WTC11 (cell line): Measurements from ENCODE around the gene APH1B. TPM values are rescaled to one million over a fixed set of nuclear protein-coding genes. Genes with fewer than 3 reads are reported as not detected.

ENCODE experiments used
- ATAC-seq: fragments of 200-7000 bp; cut with Tn5 transposase; 2 replicates; pipeline ENCODE4 v1.10.0; 2021; ENCODE audit warnings: mild to moderate bottlenecking, moderate library complexity
- Bru-seq: library from RNA; stranded (reverse); fragments of 400-500 nt; gene quantifications from one replicate; lab custom pipeline; 2021; lab: Mats Ljungman, UMichigan
- CTCF ChIA-PET: fragments of 300-600 bp; sonication (Branson Sonifier 250); formaldehyde crosslinking; loops from one replicate; lab custom pipeline; 2021; ENCODE audit warnings: antibody characterized with exemption; lab: Charles Lee
- POLR2A ChIA-PET: fragments of 350-600 bp; sonication (Branson Sonifier 250); formaldehyde crosslinking; loops from one replicate; lab custom pipeline; 2021; ENCODE audit warnings: antibody characterized with exemption; lab: Charles Lee
- DNase-seq: peaks from one replicate; pipeline ENCODE4 v3.0.0; 2021; ENCODE audit warnings: low spot score
- H3K27ac Mint-ChIP-seq: 2 replicates; pipeline ENCODE4 v1.8.0; 2021; ENCODE audit warnings: mixed read lengths
- H3K27me3 Mint-ChIP-seq: 2 replicates; pipeline ENCODE4 v1.8.0; 2021; ENCODE audit warnings: low read depth, mild to moderate bottlenecking, moderate library complexity, mixed read lengths
- H3K36me3 Mint-ChIP-seq: 2 replicates; pipeline ENCODE4 v1.8.0; 2021; ENCODE audit warnings: mixed read lengths
- H3K4me1 Mint-ChIP-seq: 2 replicates; pipeline ENCODE4 v1.8.0; 2022; ENCODE audit warnings: mixed read lengths
- H3K4me3 Mint-ChIP-seq: 2 replicates; pipeline ENCODE4 v1.8.0; 2021; ENCODE audit warnings: mild to moderate bottlenecking, moderate library complexity, mixed read lengths
- H3K9me3 Mint-ChIP-seq: 2 replicates; pipeline ENCODE4 v1.8.0; 2021; ENCODE audit warnings: mixed read lengths
- ARID4B ChIP-seq: sonication (generic); formaldehyde crosslinking; IDR thresholded peaks from 2 replicates; pipeline ENCODE4 v1.8.0; 2023; ENCODE audit warnings: missing genetic modification reagents, mild to moderate bottlenecking, borderline replicate concordance
- CBFB ChIP-seq: sonication (generic); formaldehyde crosslinking; IDR thresholded peaks from 2 replicates; pipeline ENCODE4 v1.8.1; 2022; ENCODE audit warnings: mild to moderate bottlenecking, low read depth, missing genetic modification reagents
- CREB1 ChIP-seq: sonication (generic); formaldehyde crosslinking; IDR thresholded peaks from 2 replicates; pipeline ENCODE4 v1.8.0; 2023; ENCODE audit warnings: mild to moderate bottlenecking, missing genetic modification reagents
- CTCF ChIP-seq: fragments of 200-600 bp; IDR thresholded peaks from 2 replicates; pipeline ENCODE4 v1.8.0; 2022; ENCODE audit warnings: antibody characterized with exemption
- ESRRA ChIP-seq: sonication (generic); formaldehyde crosslinking; IDR thresholded peaks from 2 replicates; pipeline ENCODE4 v1.8.1; 2022; ENCODE audit warnings: mild to moderate bottlenecking, missing genetic modification reagents, borderline replicate concordance
- FOXK1 ChIP-seq: sonication (generic); formaldehyde crosslinking; IDR thresholded peaks from 2 replicates; pipeline ENCODE4 v1.8.0; 2022; ENCODE audit warnings: mild to moderate bottlenecking, moderate library complexity, missing genetic modification reagents
- FOXP1 ChIP-seq: sonication (generic); formaldehyde crosslinking; IDR thresholded peaks from 2 replicates; pipeline ENCODE4 v1.8.0; 2022; ENCODE audit warnings: missing genetic modification reagents, mild to moderate bottlenecking, moderate library complexity, borderline replicate concordance
- FOXP4 ChIP-seq: sonication (generic); formaldehyde crosslinking; IDR thresholded peaks from 2 replicates; pipeline ENCODE4 v1.8.0; 2022; ENCODE audit warnings: mild to moderate bottlenecking, missing genetic modification reagents
- GABPB1 ChIP-seq: sonication (generic); formaldehyde crosslinking; IDR thresholded peaks from 2 replicates; pipeline ENCODE4 v1.8.1; 2023; ENCODE audit warnings: mild to moderate bottlenecking, missing genetic modification reagents
- HMGXB4 ChIP-seq: sonication (generic); formaldehyde crosslinking; IDR thresholded peaks from 2 replicates; pipeline ENCODE4 v1.8.1; 2023; ENCODE audit warnings: mild to moderate bottlenecking, moderate library complexity, missing genetic modification reagents
- JAZF1 ChIP-seq: fragments of 250-450 bp; sonication (Bioruptor Pico); IDR thresholded peaks from 2 replicates; pipeline ENCODE4 v1.9.0; 2021; ENCODE audit warnings: moderate library complexity, mild to moderate bottlenecking, inconsistent platforms
- KAT7 ChIP-seq: sonication (generic); formaldehyde crosslinking; IDR thresholded peaks from 2 replicates; pipeline ENCODE4 v1.8.1; 2023; ENCODE audit warnings: missing genetic modification reagents, mild to moderate bottlenecking, borderline replicate concordance
- NFE2L1 ChIP-seq: sonication (generic); formaldehyde crosslinking; IDR thresholded peaks from 2 replicates; pipeline ENCODE4 v1.8.1; 2023; ENCODE audit warnings: missing genetic modification reagents
- NR3C1 ChIP-seq: sonication (generic); formaldehyde crosslinking; conservative IDR thresholded peaks from 2 replicates; pipeline ENCODE4 v1.8.1; 2023; ENCODE audit warnings: low read depth, mild to moderate bottlenecking, missing genetic modification reagents
- SP1 ChIP-seq: sonication (generic); formaldehyde crosslinking; conservative IDR thresholded peaks from 2 replicates; pipeline ENCODE4 v1.8.1; 2022; ENCODE audit warnings: missing genetic modification reagents
- TEAD1 ChIP-seq: sonication (generic); formaldehyde crosslinking; IDR thresholded peaks from 2 replicates; pipeline ENCODE4 v1.8.0; 2022; ENCODE audit warnings: mild to moderate bottlenecking, missing genetic modification reagents
- ZNF138 ChIP-seq: sonication (generic); formaldehyde crosslinking; conservative IDR thresholded peaks from 2 replicates; pipeline ENCODE4 v1.8.1; 2022; ENCODE audit warnings: mild to moderate bottlenecking, moderate library complexity, missing genetic modification reagents
- ZNF423 ChIP-seq: fragments of 250-450 bp; sonication (Bioruptor Pico); IDR thresholded peaks from 2 replicates; pipeline ENCODE4 v2.1.2; 2022; ENCODE audit warnings: mild to moderate bottlenecking, moderate library complexity
- long read RNA-seq, 3 experiments: library from RNA in 1 of 3; library from capped mRNA in 1 of 3; library from polyadenylated mRNA in 1 of 3; unstranded in 2 of 3; stranded (forward) in 1 of 3; transcript quantifications; one replicate each; pipeline ENCODE4 v2.0.0, GENCODE V29; 2021
- total RNA-seq: library from RNA; stranded (reverse); gene quantifications from 3 replicates; pipeline ENCODE4 v1.2.3, GENCODE V29; 2021

The APH1B gene
- 22.0 to 27.5 TPM (median 25.0 TPM) in 3 replicates for total RNA-seq
- Bru-seq, nascent RNA: percentile 74 among the genes with signal in this experiment
- long read RNA-seq, experiment 1, full-length matches to known transcripts: 54 of 69 reads
- long read RNA-seq, experiment 1, partial matches to known transcripts: 4 of 69 reads
- long read RNA-seq, experiment 1, other reads (novel, unspliced or antisense): 11 of 69 reads
- long read RNA-seq, experiment 2, full-length matches to known transcripts: 7 of 23 reads
- long read RNA-seq, experiment 2, partial matches to known transcripts: 2 of 23 reads
- long read RNA-seq, experiment 2, other reads (novel, unspliced or antisense): 14 of 23 reads
- long read RNA-seq, experiment 3, full-length matches to known transcripts: 14 of 14 reads
- long read RNA-seq, experiment 3, partial matches to known transcripts: 0 of 14 reads
- long read RNA-seq, experiment 3, other reads (novel, unspliced or antisense): 0 of 14 reads

GRCh38 chr15:63277038-63277892 is at the start of gene APH1B:
APH1B (plus strand) TSS chr15:63277605; CDS start chr15:63277624, 19 bp downstream.
- H3K9me3 Mint-ChIP-seq: peaks cover 7% of the 10 kb centered on the region
- CTCF ChIA-PET: interaction anchor here (0.6 to 1.5 kb wide), 4 partner anchors 126 to 318 kb away, joined by 3 to 8 read pairs (median 6); no protein-coding TSS in a partner anchor
- POLR2A ChIA-PET: interaction anchor here (0.5 to 1.0 kb wide), 9 partner anchors 9 to 212 kb away, joined by 3 to 7 read pairs (median 3); partner anchors contain the start of genes RAB8B and RPS27L
- peak within 1 kb of the TSS; percentile 89 for H3K27ac Mint-ChIP-seq
- H3K36me3 Mint-ChIP-seq: peaks cover 10% of the 10 kb centered on the region
- peak; percentile 84 for DNase-seq
- H3K4me3 Mint-ChIP-seq: peak within 1 kb of the TSS; percentile 85
- H3K4me1 Mint-ChIP-seq: peaks cover 34% of the 10 kb centered on the region
- TF ChIP-seq FOXP4 (peak; percentile 58; the same call in 1 of the 2 replicates), ESRRA (CRISPR knock-in tag) (peak; percentile 40; the same call in 1 of the 2 replicates), CREB1 (no peak), FOXK1 (CRISPR knock-in tag) (peak; percentile 47; the same call in 1 of the 2 replicates), CTCF (no peak), JAZF1 (CRISPR knock-in tag) (no peak), HMGXB4 (CRISPR knock-in tag) (peak; percentile 27; the same call in 1 of the 2 replicates), SP1 (CRISPR knock-in tag) (peak; percentile 83), TEAD1 (CRISPR knock-in tag) (0 out of 2 replicates have a peak, but pooled peaks have one; percentile 23), ZNF138 (CRISPR knock-in tag) (no peak), FOXP1 (CRISPR knock-in tag) (0 out of 2 replicates have a peak, but pooled peaks have one; percentile 55), KAT7 (peak; percentile 38; the same call in 1 of the 2 replicates), ARID4B (CRISPR knock-in tag) (peak; percentile 38; the same call in 1 of the 2 replicates), GABPB1 (CRISPR knock-in tag) (0 out of 2 replicates have a peak, but pooled peaks have one; percentile 25), ZNF423 (CRISPR knock-in tag) (0 out of 2 replicates have a peak, but pooled peaks have one; percentile 49), CBFB (CRISPR knock-in tag) (no peak), NR3C1 (no peak), NFE2L1 (CRISPR knock-in tag) (0 out of 2 replicates have a peak, but pooled peaks have one; percentile 21)
- TF ChIP-seq, all 79 proteins: peak for 12
- H3K27me3 Mint-ChIP-seq: peaks cover 4% of the 10 kb centered on the region
- ATAC-seq: peak; percentile 85
